Nephron progenitor cell (in vitro differentiated cells): ENCODE measurements around the gene BARX2.

Experiments
- DNase-seq: peaks from one replicate; pipeline ENCODE4 v3.0.0; 2021
- H3K27ac Mint-ChIP-seq: 2 replicates; pipeline ENCODE4 v1.8.0; 2021; ENCODE audit warnings: mild to moderate bottlenecking, moderate library complexity, mixed read lengths
- H3K27me3 Mint-ChIP-seq: 2 replicates; pipeline ENCODE4 v1.8.0; 2021; ENCODE audit warnings: mild to moderate bottlenecking, low read depth, mixed read lengths; ENCODE audit not compliant: poor library complexity
- H3K36me3 Mint-ChIP-seq: 2 replicates; pipeline ENCODE4 v1.8.0; 2021; ENCODE audit warnings: low read depth, mixed read lengths
- H3K4me1 Mint-ChIP-seq: 2 replicates; pipeline ENCODE4 v1.8.0; 2021; ENCODE audit warnings: mixed read lengths
- H3K4me3 Mint-ChIP-seq: 2 replicates; pipeline ENCODE4 v1.8.0; 2021; ENCODE audit warnings: mild to moderate bottlenecking, moderate library complexity, mixed read lengths
- H3K9me3 Mint-ChIP-seq: 2 replicates; pipeline ENCODE4 v1.8.0; 2021; ENCODE audit warnings: mild to moderate bottlenecking, moderate library complexity, mixed read lengths
- TF ChIP-seq, protein P1 (sequence below): fragments of 200-600 bp; sonication (generic); IDR thresholded peaks from 2 replicates; pipeline ENCODE4 v1.5.0; 2021; ENCODE audit warnings: antibody characterized with exemption

Gene BARX2

DNA sequence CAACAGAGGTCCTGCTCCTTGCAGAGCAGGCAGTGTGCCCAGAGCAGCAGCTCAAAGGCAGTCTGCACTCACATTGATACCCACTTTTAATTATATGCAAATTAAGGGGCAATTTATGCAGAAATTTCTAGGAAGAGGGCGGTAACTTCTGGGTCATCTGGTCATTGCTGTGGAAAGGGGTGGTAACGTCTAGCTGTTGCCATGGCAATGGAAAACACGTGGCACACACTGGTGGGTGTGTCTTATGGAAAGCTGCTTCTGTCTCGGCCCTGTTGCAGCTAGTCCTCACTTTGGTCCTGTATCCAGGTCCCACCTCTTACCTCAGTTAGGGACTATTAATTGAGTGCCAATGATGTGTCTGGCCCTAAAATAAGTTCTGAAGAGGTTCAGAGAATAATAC, 36.8 kb downstream of the BARX2 start:
- no peaks in the 10 kb centered on the region for H3K27me3 Mint-ChIP-seq
- no peak overlapping the region for H3K27ac Mint-ChIP-seq
- peaks cover 6% of the 10 kb centered on the region for H3K36me3 Mint-ChIP-seq
- no peak overlapping the region for H3K4me3 Mint-ChIP-seq
- H3K9me3 Mint-ChIP-seq, result peaks cover 14% of the 10 kb centered on the region
- no peak for DNase-seq
- TF ChIP-seq, protein P1, sequence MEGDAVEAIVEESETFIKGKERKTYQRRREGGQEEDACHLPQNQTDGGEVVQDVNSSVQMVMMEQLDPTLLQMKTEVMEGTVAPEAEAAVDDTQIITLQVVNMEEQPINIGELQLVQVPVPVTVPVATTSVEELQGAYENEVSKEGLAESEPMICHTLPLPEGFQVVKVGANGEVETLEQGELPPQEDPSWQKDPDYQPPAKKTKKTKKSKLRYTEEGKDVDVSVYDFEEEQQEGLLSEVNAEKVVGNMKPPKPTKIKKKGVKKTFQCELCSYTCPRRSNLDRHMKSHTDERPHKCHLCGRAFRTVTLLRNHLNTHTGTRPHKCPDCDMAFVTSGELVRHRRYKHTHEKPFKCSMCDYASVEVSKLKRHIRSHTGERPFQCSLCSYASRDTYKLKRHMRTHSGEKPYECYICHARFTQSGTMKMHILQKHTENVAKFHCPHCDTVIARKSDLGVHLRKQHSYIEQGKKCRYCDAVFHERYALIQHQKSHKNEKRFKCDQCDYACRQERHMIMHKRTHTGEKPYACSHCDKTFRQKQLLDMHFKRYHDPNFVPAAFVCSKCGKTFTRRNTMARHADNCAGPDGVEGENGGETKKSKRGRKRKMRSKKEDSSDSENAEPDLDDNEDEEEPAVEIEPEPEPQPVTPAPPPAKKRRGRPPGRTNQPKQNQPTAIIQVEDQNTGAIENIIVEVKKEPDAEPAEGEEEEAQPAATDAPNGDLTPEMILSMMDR, result no peak
- peaks cover 10% of the 10 kb centered on the region for H3K4me1 Mint-ChIP-seq

DNA sequence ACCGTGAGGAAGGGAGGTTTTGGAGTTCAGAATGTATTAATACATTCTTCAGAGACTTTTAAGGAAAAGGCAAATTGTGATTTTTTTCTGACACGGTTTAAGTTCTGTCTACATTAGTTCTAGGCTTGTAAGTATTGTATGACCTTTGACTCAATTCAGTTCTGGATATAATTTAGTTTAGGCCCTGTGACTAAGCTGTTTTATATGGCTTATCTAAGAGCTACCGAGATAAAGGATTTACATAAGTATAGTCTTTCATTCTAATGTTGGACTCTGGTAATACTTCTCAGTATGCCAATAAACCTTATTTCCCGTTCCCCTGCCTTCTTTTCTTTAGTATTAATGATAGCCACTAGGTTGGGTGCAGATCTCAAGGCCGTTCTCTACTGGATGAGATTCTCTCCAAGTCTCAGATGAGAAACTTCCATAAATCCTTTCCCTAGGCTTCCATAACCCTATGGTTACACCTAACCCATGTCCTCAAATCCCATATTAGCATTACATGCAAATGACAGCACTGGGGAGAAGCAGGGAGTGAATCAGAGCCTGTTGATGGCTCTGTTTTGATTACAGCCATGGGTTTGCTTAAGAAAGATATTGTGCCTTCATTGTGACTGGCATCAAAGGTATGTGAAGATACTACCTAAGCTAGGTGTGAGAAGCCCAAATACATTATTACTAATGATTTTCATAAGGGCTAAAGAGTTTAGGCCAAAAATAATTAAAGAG, 38.7 kb downstream of the BARX2 start:
- peaks cover 17% of the 10 kb centered on the region for H3K4me1 Mint-ChIP-seq
- DNase-seq, result no peak
- H3K27ac Mint-ChIP-seq, result no peak overlapping the region
- TF ChIP-seq, protein P1, result no peak
- H3K9me3 Mint-ChIP-seq, result peaks cover 14% of the 10 kb centered on the region
- H3K36me3 Mint-ChIP-seq, result peaks cover 6% of the 10 kb centered on the region
- no peaks in the 10 kb centered on the region for H3K27me3 Mint-ChIP-seq
- no peak overlapping the region for H3K4me3 Mint-ChIP-seq

DNA sequence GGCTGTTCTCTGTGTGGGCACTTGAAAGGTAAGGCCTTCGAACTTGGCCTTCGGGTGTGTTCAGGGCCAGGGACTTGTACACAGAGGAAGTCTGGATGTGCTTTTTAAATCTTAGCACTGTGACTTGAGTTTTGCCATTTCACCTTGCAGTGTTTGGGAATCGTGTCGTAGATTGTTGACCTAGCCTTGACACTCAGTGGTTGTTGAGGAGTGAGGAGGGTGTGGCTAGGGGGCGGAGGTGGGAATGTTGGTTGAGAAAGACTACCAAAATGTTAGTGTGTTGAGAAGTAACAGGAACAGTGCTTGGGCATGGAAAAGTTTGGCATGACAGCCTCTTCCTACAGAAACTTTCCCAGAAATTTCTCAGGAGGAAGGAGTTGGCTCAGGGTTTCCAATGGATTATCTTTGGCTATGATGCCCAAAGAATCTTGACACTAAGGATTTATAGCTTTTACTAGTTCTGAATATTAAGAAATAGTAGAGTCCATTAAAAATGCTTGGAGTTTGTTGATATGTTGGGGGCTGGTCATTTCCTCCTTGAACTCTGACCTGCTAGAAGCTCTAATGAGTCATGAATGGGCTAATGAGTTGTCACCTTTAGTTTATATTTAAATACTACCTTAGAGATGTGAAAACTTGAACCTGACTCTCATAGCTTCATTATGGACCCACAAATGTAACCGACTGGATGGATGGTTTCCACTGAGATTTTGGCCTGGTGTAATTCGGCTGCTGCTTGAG, 40.6 kb downstream of the BARX2 start:
- Mint-ChIP-seq H3K9me3 (peaks cover 13% of the 10 kb centered on the region), H3K27me3 (no peaks in the 10 kb centered on the region), H3K27ac (no peak overlapping the region), H3K36me3 (peaks cover 5% of the 10 kb centered on the region), H3K4me3 (no peak overlapping the region), H3K4me1 (peaks cover 17% of the 10 kb centered on the region)
- no peak for DNase-seq
- TF ChIP-seq, protein P1, result no peak

DNA sequence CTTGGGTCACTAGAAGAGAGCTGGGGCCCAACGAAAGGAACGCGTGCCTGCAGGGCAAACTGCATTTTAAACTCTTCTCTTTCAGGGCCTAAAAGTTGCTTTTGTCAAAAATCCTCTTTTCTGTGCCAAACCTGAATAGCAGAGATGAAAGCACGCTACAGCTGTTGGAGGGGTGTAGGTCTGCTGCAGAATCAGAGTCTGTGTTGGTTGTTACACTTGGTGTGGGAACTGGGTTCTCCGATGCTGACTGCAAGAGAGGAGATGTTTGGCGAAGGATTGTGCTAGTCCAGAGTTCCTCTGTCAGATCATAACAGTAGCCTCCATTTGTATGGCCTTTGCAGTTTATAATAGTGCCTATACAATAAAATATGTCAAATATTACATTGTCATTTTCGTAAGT, 41.8 kb downstream of the BARX2 start:
- no peak for DNase-seq
- H3K36me3 Mint-ChIP-seq, result no peaks in the 10 kb centered on the region
- no peak overlapping the region for H3K4me3 Mint-ChIP-seq
- H3K27me3 Mint-ChIP-seq, result no peaks in the 10 kb centered on the region
- no peak overlapping the region for H3K27ac Mint-ChIP-seq
- H3K4me1 Mint-ChIP-seq, result peaks cover 17% of the 10 kb centered on the region
- TF ChIP-seq, protein P1, result no peak
- H3K9me3 Mint-ChIP-seq, result peaks cover 3% of the 10 kb centered on the region

DNA sequence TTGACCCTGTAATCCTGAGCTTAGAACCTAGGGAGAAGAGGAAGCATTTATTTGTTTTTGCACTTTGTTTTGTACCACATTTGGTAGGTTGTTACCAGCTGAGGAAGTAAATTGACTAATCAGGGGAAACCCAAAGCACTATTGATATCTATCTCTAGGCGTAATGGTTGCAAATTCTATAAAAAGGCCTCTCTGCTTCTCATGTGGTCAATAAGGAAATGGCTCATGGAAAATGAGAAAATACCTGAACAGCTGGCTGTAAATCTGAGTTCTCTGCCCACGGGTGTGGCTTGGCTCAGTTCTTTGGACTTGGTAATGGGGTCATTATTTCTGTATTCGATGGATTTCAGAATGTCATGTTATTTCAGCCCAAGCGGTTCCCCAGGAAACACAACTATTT, 42.4 kb downstream of the BARX2 start:
- Mint-ChIP-seq H3K27ac (no peak overlapping the region), H3K4me3 (no peak overlapping the region), H3K27me3 (no peaks in the 10 kb centered on the region), H3K9me3 (no peaks in the 10 kb centered on the region), H3K4me1 (peaks cover 17% of the 10 kb centered on the region), H3K36me3 (no peaks in the 10 kb centered on the region)
- TF ChIP-seq, protein P1, result no peak
- no peak for DNase-seq
